HG02588 (cell line): ENCODE measurements around the gene OTOR.

Source experiments
- ATAC-seq: cut with Tn5 transposase; IDR thresholded peaks from one replicate; pipeline ENCODE4 v1.9.1; 2021; ENCODE audit warnings: mild to moderate bottlenecking, moderate library complexity; ENCODE audit not compliant: unreplicated experiment

OTOR gene

DNA sequence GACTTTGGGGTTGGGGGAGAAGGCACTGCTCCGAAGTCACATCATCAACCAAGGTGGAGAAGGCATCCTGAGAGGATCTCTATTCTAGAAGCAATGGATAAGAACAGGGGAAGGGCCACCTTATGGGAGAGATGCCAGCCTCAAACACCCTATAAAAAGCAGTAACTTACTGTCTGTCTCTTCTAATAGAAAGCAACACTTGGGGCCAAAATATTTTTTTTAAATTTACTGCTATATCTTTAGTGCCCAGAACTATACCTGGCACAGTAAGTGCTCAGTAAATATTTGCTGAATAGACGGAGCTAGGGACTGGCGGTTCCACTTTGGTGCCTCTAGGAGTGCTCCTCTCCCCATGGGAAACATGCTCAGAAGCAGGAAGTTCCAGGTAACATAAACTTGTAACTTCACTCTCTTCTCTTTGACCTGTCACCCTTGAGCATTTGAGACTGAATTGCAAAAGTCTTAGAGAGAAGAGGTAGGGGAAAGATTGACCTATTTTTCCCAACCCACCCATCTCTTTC is 807 bp upstream of the OTOR start:
- ATAC-seq = no peak

DNA sequence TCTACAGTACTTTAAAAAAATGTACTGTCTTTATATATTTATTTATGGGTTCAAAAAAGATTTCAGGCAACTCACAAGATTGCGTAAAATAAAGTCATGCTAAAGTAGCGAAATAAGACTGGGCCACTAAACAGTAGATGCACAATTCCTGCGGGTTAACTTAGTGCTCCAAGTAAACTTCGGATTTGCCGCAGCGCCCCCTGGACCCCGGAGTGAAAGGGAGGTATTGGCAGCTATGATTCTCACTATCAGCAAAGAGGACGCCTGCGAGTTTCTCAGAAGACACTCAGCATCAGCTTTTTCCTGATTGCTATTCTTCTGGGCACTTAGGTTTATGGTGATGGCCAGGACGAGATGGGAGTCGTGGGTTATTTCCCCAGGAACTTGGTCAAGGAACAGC is 1.4 kb downstream of the OTOR start:
- no peak for ATAC-seq

DNA sequence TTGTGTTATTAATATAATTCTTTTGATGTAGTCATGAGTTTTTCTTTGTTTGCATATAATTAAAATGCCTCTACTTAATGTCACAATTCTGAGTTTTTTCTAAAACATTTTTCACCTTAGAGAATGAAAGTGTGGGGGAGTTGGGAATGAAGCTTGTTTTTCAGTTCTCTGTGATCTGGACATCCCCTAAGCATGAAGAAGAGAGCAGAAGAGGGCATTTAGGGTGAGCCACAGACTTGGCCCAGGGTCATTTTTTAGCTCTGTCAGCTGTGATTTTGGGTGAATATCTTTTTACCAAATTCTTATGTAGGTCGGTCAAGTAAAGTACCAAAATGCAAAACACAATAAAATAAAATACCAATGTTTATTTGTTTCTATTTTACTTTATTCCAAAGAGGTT is 3.9 kb downstream of the OTOR start:
- ATAC-seq = no peak

DNA sequence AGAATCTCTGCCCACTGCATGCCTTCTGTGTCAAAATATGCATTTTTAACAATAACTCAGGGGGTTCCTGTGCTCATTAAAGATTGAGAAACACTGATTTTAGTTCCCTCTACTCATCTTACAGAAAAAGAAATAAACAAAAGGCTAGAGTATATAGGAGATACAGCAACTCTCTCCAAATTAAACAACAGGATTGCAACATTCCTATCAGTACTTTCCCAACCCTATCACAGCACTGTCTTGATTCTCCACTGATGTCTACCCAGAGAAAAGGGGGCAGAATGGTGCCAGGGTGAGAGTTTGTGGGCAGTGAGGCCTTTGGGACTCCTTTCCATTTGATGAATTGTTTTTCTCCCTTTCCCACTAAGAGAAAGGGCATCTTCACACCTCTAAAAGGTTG is 4.7 kb downstream of the OTOR start:
- no peak for ATAC-seq

DNA sequence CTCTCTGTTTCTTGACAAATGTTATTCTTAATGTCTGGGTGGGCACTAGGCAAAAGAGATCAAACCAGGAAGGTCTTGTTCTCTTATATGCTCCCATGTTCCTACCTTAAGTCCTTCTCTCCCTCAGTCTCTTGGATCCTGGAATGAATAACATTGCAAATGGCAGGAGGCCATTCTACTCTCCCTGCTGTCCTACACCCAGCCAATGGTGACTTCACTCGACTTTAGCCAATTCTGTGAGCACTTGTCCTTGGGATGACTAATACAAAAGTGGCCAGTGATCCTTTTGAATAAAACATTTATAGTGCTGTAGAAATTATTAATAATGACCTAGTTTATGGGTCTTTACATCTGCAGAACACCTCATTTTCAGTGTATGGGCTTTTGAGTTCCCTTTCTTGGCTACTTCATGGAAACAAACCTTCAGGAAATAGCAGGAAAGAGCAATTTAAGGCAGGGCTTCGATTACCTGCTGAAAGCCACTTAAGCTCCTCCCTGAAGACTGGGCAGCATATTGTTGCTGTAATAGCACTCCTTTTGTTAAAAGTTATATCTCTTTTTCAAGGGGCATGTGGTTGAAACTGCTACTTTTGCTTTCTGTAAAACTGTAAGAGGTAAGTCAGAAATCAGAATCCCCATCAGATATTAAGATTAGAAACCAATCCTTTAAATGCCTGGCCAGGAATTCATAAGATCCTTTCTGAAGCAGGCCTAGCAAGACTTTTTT is 10.5 kb downstream of the OTOR start:
- no peak for ATAC-seq

DNA sequence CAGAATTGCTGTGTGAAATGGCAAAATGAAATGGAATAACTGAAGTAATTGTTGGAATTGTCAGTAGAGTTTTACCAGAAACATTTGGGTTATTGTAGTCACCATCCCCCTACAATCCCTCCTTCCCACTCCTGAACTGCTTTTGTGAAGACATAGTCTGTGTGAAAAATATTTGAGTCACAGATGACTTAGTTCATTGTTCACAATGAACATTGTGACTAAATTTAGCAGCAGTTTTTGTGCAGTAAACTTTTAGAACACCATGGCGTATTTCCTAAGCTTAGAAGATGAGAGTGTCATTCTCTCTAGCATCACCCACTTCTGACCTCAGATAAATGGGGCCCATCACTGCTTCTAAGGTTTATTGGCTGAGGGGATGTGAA is 11.0 kb downstream of the OTOR start:
- ATAC-seq = no peak

DNA sequence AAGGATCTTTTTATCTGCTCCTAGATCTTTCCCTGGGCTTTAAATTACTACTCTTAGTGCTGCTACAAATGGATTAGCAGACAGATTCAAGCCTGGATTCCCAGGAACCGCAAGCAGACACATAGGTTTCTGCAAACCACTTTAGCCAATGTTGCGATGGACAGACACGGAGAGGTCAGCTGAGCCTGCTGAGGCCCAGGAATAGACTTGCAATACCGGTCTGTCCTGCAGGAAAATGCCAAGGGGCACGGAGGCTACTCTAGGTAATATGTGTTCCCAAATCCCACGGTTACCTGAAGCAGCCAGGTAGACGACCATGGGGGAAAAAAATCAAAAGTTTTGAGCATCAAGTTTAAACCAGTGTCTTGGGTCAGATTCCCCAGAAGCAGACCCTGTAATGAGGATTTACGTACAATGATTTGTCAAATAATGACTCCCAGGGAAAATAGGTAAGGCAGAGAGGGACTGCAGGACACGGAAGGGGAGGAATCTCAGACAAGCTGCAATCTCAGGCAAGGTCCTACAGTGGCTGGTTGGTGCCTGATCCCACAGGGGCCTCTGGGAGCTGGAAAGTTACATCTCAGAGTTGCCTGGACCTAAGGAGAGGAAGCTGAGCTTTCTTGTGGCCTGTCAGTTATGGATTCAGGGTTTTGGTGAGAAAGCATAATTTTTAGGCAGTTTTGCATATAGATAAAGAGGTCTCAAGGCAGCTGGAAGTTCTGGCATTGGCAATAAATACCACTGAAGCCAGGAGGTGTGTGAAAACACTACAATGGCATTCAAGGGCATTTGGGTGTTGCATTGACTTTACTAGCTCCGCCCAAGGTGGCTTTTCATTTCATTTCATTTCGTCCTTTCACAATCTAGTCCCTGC is 12.5 kb downstream of the OTOR start:
- no peak for ATAC-seq

DNA sequence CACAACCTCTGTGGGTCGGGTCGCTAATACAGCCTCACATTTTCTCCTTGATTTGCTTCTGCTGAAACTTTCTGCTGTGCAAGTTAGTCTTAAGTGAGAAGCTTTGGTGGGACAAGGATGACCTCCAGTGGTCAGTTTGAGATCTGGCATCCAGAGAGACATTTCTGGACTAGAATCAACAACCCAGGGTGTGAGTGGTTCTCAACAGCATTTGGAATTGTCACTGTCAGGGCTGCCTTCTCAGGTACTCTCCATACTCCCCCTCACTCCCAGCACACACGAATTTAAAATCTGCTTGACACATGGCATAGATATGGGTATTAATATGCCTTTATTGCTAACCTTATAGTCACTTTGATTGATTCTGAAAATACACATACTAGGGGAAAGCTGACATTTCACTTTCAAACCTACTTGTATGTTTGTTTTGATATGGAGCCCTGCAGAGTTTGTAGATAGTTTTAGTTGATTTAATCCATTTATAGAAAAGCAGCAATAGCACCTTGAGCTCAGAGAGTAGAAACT is 13.2 kb downstream of the OTOR start:
- peak; percentile 47 for ATAC-seq

DNA sequence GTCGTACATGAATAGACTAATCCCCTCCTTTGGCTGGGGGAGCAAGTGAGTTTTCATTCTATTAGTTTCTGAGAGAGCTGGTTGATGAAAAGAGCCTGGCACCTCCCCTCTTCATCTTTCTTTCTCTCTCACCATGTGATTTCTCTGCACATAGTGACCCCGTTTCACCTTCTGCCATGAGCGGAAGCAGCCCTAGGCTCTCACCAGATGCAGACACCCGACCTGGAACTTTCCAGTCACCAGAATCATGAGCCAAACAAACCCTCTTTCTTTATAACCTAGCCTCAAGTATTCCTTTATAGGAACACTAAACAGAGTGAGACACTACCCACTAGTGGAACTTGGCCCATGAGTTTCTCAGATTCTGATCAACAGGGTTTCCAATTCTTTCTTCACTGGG is 16.4 kb downstream of the OTOR start:
- no peak for ATAC-seq

DNA sequence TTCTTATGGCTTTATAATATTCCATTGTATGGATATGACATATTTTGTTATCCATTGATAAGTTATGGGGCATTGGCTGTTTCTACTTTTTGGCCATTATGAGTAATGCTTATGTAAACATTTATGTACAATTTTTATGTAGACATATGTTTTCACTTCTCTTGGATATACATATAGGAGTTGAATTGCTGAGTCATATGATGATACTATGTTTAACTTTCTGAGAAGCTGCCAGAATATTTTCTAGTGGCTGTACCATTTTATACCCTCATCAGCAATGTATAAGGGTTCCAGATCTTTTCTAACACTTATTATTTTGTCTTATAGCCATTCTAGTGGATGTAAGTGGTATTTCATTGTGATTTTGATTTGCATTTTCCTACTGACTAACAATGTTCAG is 23.1 kb downstream of the OTOR start:
- ATAC-seq = no peak

DNA sequence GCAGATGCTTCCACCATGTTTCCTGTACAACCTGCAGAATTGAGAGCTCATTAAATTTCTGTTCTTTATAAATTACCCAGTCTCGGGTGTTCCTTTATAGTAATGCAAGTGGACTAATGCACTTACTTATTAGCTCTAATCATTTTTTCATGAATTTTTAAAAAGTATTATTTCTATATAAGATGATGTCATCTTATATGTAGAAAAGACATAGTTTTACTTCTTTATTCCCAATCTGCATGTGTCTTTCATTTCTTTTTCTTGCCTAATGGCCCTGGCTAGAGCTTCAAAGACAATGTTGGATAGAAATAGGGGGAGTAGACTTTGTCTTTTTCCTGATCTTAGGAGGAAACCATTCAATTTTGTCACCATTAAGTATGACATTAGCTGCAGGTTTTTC is 27.8 kb downstream of the OTOR start:
- ATAC-seq = no peak

DNA sequence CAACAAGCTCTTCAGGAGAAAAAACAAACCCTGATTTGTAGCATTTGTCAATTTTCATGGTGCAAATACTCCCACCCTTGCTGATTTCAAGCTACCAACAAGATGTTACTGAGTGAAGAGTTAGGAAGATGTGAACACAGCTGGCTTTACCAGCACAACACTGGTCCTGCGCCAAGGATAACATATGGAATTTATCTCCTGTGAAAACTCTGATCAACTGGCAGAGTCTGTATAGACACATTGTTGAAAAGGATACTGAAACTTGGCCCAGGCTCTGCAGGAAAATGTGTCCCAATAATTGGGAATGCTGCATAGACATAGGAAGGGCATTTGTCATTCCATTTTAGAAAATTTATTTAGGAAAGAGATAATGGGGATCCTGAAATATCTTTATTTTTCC is 29.0 kb downstream of the OTOR start:
- no peak for ATAC-seq

DNA sequence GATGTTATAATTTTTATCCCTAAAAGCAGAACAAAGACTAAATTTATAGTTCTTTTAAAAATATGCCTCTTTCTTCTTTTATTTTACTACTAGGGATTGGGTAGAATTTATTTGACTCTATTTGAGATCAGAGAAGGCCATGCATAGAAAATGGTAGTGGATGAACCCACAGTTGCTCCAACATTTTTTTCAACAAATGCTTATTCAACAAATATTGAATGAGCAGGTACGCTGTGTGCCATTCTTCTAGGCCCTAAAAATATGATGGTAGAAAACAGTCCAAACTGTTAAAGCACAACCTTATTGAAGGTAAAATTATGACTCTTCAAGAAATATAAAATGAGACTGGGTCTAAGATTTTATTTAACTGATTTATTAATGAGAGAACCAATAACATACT is 30.0 kb downstream of the OTOR start:
- no peak for ATAC-seq

DNA sequence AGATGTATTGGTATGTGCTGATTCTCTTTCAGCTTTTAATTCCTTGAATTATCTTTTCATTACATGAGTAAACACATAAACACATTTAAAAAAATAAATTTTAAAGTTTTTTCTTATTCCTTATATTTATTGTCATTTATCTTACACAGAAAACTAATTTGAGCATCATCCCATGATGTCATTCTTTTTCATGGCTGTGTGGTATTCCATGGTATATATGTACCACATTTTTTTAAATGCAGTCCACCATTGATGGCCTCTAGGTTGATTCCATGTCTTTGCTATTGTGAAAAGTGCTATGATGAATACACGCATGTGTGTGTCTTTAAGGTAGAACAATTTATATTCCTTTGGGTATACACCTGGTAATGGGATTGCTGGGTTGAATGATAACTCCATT is 33.3 kb downstream of the OTOR start:
- no peak for ATAC-seq

DNA sequence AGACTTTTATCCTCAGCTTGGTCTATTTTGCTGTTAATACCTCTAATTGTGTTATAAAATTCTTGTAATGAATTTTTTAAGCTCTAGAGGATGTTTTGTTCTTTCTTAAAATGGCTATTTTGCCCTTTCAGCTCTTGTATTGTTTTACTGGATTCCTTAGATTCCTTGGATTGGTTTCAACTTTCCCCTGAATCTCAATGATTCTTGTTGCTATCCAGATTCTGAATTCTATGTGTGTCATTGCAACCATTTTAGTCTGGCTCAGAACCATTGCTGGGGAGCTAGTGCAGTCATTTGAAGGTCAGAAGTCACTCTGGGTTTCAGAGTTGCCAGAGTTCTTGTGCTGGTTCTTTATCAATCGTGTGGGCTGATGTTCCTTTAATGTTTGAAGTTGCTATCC is 37.1 kb downstream of the OTOR start:
- no peak for ATAC-seq
